ENCODE measurements around the gene CCDC87. TPM values are rescaled to one million over a fixed set of nuclear protein-coding genes. Genes with fewer than 3 reads are reported as not detected.
"Not testable (repeated sequence)": the region's sequence is repeated elsewhere in the genome, so short reads cannot be mapped to it uniquely, and the experiment has no call there.

The CCDC87 gene
- total RNA-seq, 2 donors from 2014 or later, result not detected

- DNase-seq (ENCODE audit: low spot score); H3K36me3 Mint-ChIP-seq; H3K27me3 Mint-ChIP-seq; ATAC-seq; H3K27ac Mint-ChIP-seq; H3K9me3 Mint-ChIP-seq; H3K4me3 Mint-ChIP-seq: not testable (repeated sequence)
- H3K4me1 Mint-ChIP-seq (ENCODE audit: low read depth in 2 of 2), result peaks cover 3 to 14% of the 10 kb centered on the region in 2 donors
Measured at GRCh38 chr11:66606608-66607007, 13.7 kb upstream of the CCDC87 start.

GRCh38 chr11:66604155-66604554 is 11.3 kb upstream of the CCDC87 start:
- H3K36me3 Mint-ChIP-seq, result no peaks in the 10 kb centered on the region
- no peak overlapping the region for H3K27ac Mint-ChIP-seq
- no peak for DNase-seq (ENCODE audit: low spot score)
- ATAC-seq, result no peak
- H3K4me3 Mint-ChIP-seq, result no peak overlapping the region
- no peaks in the 10 kb centered on the region for H3K27me3 Mint-ChIP-seq
- H3K9me3 Mint-ChIP-seq, result no peaks in the 10 kb centered on the region
- no peaks in the 10 kb centered on the region for H3K4me1 Mint-ChIP-seq (ENCODE audit: low read depth in 2 of 2)

- H3K4me1 Mint-ChIP-seq (ENCODE audit: low read depth in 2 of 2), result no peaks in the 10 kb centered on the region
- DNase-seq (ENCODE audit: low spot score), result no peak
- no peaks in the 10 kb centered on the region for H3K36me3 Mint-ChIP-seq
- ATAC-seq, result no peak
- no peak overlapping the region for H3K4me3 Mint-ChIP-seq
- H3K27ac Mint-ChIP-seq, result no peak overlapping the region
- no peaks in the 10 kb centered on the region for H3K27me3 Mint-ChIP-seq
- H3K9me3 Mint-ChIP-seq, result no peaks in the 10 kb centered on the region
Measured at GRCh38 chr11:66603072-66603471, 10.2 kb upstream of the CCDC87 start.

- no peak for DNase-seq (ENCODE audit: low spot score)
- ATAC-seq, result no peak
- peaks cover 0 to 3% of the 10 kb centered on the region in 2 donors for H3K4me1 Mint-ChIP-seq (ENCODE audit: low read depth in 2 of 2)
- H3K4me3 Mint-ChIP-seq, result no peak overlapping the region
- H3K27me3 Mint-ChIP-seq, result no peaks in the 10 kb centered on the region
- H3K27ac Mint-ChIP-seq, result no peak overlapping the region
- no peaks in the 10 kb centered on the region for H3K36me3 Mint-ChIP-seq
- no peaks in the 10 kb centered on the region for H3K9me3 Mint-ChIP-seq
Measured at GRCh38 chr11:66600631-66601233, 7.9 kb upstream of the CCDC87 start.

- no peaks in the 10 kb centered on the region for H3K27me3 Mint-ChIP-seq
- DNase-seq (ENCODE audit: low spot score), result no peak
- no peak overlapping the region for H3K4me3 Mint-ChIP-seq
- H3K36me3 Mint-ChIP-seq, result no peaks in the 10 kb centered on the region
- ATAC-seq, result no peak
- H3K9me3 Mint-ChIP-seq, result no peaks in the 10 kb centered on the region
- H3K27ac Mint-ChIP-seq, result no peak overlapping the region
- H3K4me1 Mint-ChIP-seq (ENCODE audit: low read depth in 2 of 2), result peaks cover 0 to 8% of the 10 kb centered on the region in 2 donors
Measured at GRCh38 chr11:66600219-66600618, 7.4 kb upstream of the CCDC87 start.

- H3K36me3 Mint-ChIP-seq, result no peaks in the 10 kb centered on the region
- H3K27me3 Mint-ChIP-seq, result no peaks in the 10 kb centered on the region
- no peak overlapping the region for H3K4me3 Mint-ChIP-seq
- ATAC-seq (no peak), DNase-seq (ENCODE audit: low spot score) (no peak)
- peaks cover 0 to 14% of the 10 kb centered on the region in 2 donors for H3K4me1 Mint-ChIP-seq (ENCODE audit: low read depth in 2 of 2)
- H3K9me3 Mint-ChIP-seq, result no peaks in the 10 kb centered on the region
- H3K27ac Mint-ChIP-seq, result no peak overlapping the region
Measured at GRCh38 chr11:66598993-66599392, 6.1 kb upstream of the CCDC87 start.

- H3K27ac Mint-ChIP-seq, result peak overlapping the region in 1 of 2 donors; percentile 34
- no peaks in the 10 kb centered on the region for H3K9me3 Mint-ChIP-seq
- DNase-seq (ENCODE audit: low spot score), result no peak
Measured at GRCh38 chr11:66595245-66595904, 2.5 kb upstream of the CCDC87 start.

GRCh38 chr11:66593650-66594049 is 787 bp upstream of the CCDC87 start:
- Mint-ChIP-seq H3K4me3 (peak overlapping the region; percentile 100), H3K36me3 (no peaks in the 10 kb centered on the region), H3K9me3 (no peaks in the 10 kb centered on the region), H3K27me3 (no peaks in the 10 kb centered on the region), H3K4me1 (ENCODE audit: low read depth in 2 of 2) (peaks cover 10 to 29% of the 10 kb centered on the region in 2 donors), H3K27ac (peak overlapping the region; percentile 91 to 99)
- DNase-seq (ENCODE audit: low spot score) (no peak), ATAC-seq (no peak)

More at GRCh38 chr11:66595245-66595904, 2.5 kb upstream of the CCDC87 start:
- Mint-ChIP-seq H3K4me3 (no peak overlapping the region), H3K27me3 (no peaks in the 10 kb centered on the region), H3K4me1 (ENCODE audit: low read depth in 2 of 2) (peaks cover 10 to 29% of the 10 kb centered on the region in 2 donors), H3K36me3 (no peaks in the 10 kb centered on the region)
- no peak for ATAC-seq

- H3K9me3 Mint-ChIP-seq, result no peaks in the 10 kb centered on the region
- H3K4me3 Mint-ChIP-seq, result peak overlapping the region; percentile 100
- H3K27me3 Mint-ChIP-seq, result no peaks in the 10 kb centered on the region
- peak overlapping the region; percentile 91 to 99 for H3K27ac Mint-ChIP-seq
- DNase-seq (ENCODE audit: low spot score) (no peak), ATAC-seq (no peak)
- H3K36me3 Mint-ChIP-seq, result no peaks in the 10 kb centered on the region
- H3K4me1 Mint-ChIP-seq (ENCODE audit: low read depth in 2 of 2), result peaks cover 10 to 29% of the 10 kb centered on the region in 2 donors
Measured at GRCh38 chr11:66593303-66593635, 406 bp upstream of the CCDC87 start.

- Mint-ChIP-seq H3K27ac (no peak overlapping the region), H3K9me3 (no peaks in the 10 kb centered on the region), H3K4me3 (no peak overlapping the region), H3K27me3 (no peaks in the 10 kb centered on the region), H3K4me1 (ENCODE audit: low read depth in 2 of 2) (peaks cover 10 to 29% of the 10 kb centered on the region in 2 donors), H3K36me3 (no peaks in the 10 kb centered on the region)
- ATAC-seq (no peak), DNase-seq (ENCODE audit: low spot score) (no peak)
Measured at GRCh38 chr11:66591175-66591574, 1.7 kb downstream of the CCDC87 start.

GRCh38 chr11:66589996-66590675 is 2.7 kb downstream of the CCDC87 start:
- Mint-ChIP-seq H3K27ac (no peak overlapping the region), H3K27me3 (no peaks in the 10 kb centered on the region), H3K4me1 (ENCODE audit: low read depth in 2 of 2) (peaks cover 10 to 20% of the 10 kb centered on the region in 2 donors), H3K4me3 (no peak overlapping the region), H3K36me3 (no peaks in the 10 kb centered on the region), H3K9me3 (no peaks in the 10 kb centered on the region)
- DNase-seq (ENCODE audit: low spot score), result no peak
- ATAC-seq, result no peak

- H3K27ac Mint-ChIP-seq; H3K4me3 Mint-ChIP-seq; H3K9me3 Mint-ChIP-seq; H3K27me3 Mint-ChIP-seq; H3K36me3 Mint-ChIP-seq; ATAC-seq; DNase-seq (ENCODE audit: low spot score): not testable (repeated sequence)
- peaks cover 10 to 14% of the 10 kb centered on the region in 2 donors for H3K4me1 Mint-ChIP-seq (ENCODE audit: low read depth in 2 of 2)
Measured at GRCh38 chr11:66589315-66589714, 3.5 kb downstream of the CCDC87 start.

- H3K4me3 Mint-ChIP-seq, result no peak overlapping the region
- no peaks in the 10 kb centered on the region for H3K36me3 Mint-ChIP-seq
- ATAC-seq (no peak), DNase-seq (ENCODE audit: low spot score) (no peak)
- H3K27me3 Mint-ChIP-seq, result no peaks in the 10 kb centered on the region
- H3K9me3 Mint-ChIP-seq, result peaks cover 7% of the 10 kb centered on the region
- no peaks in the 10 kb centered on the region for H3K4me1 Mint-ChIP-seq (ENCODE audit: low read depth in 2 of 2)
- H3K27ac Mint-ChIP-seq, result no peak overlapping the region
Measured at GRCh38 chr11:66586136-66586535, 6.7 kb downstream of the CCDC87 start.

- DNase-seq (ENCODE audit: low spot score); H3K27ac Mint-ChIP-seq; H3K27me3 Mint-ChIP-seq; H3K4me1 Mint-ChIP-seq (ENCODE audit: low read depth in 2 of 2); H3K9me3 Mint-ChIP-seq; H3K36me3 Mint-ChIP-seq; ATAC-seq; H3K4me3 Mint-ChIP-seq: not testable (repeated sequence)
Measured at GRCh38 chr11:66585447-66585846, 7.4 kb downstream of the CCDC87 start.
